Upper lobe of left lung (tissue), 6 donors: ENCODE measurements around the gene SGSM1. TPM values are rescaled to one million over a fixed set of nuclear protein-coding genes. Genes with fewer than 3 reads are reported as not detected.

ENCODE experiments used
- ATAC-seq, 2 donors: fragments of 200-7000 bp; cut with Tn5 transposase; one replicate each; pipeline ENCODE4 v1.9.1; 2022; ENCODE audit warnings: mild to moderate bottlenecking in 2 of 2, moderate library complexity in 2 of 2; ENCODE audit not compliant: low FRiP score in 2 of 2
- DNase-seq, 2 donors: peaks; one replicate each; pipeline ENCODE4 v3.0.0-alpha.2; 2019 to 2020
- H3K27ac ChIP-seq, 4 donors: fragments of 200-600 bp; sonication (generic); one replicate each; pipeline ENCODE4 v1.5.1; 2016 to 2019
- H3K27me3 ChIP-seq, 4 donors: fragments of 200-600 bp; sonication (generic); one replicate each; pipeline ENCODE4 v1.5.1; 2017 to 2019
- H3K36me3 ChIP-seq, 4 donors: fragments of 200-600 bp; sonication (generic); one replicate each; pipeline ENCODE4 v1.5.1; 2016 to 2019
- H3K4me1 ChIP-seq, 4 donors: fragments of 200-600 bp; sonication (generic); one replicate each; pipeline ENCODE4 v1.5.1; 2018 to 2019
- H3K4me3 ChIP-seq, 4 donors: fragments of 200-600 bp; sonication (generic); one replicate each; pipeline ENCODE4 v1.5.1; 2017 to 2019; ENCODE audit warnings: mild to moderate bottlenecking in 2 of 4, moderate library complexity in 1 of 4
- H3K9me3 ChIP-seq, 4 donors: fragments of 200-600 bp; sonication (generic); one replicate each; pipeline ENCODE4 v1.5.1; 2018 to 2019
- CTCF ChIP-seq, 6 experiments: fragments of 450-650 bp in 4 of 6; fragments of 200-600 bp in 2 of 6; sonication (generic) in 2 of 6; IDR thresholded peaks; one replicate each; pipeline ENCODE4 v1.5.1; 2016 to 2019; ENCODE audit warnings: antibody characterized with exemption in 6 of 6
- EP300 ChIP-seq, 4 donors: sonication (generic); formaldehyde crosslinking; IDR thresholded peaks; one replicate each; pipeline ENCODE4 v1.5.1; 2017; ENCODE audit warnings: antibody characterized with exemption in 4 of 4, control low read depth in 2 of 4
- POLR2A ChIP-seq, 4 donors: fragments of 450-650 bp; IDR thresholded peaks; one replicate each; pipeline ENCODE4 v1.5.1; 2016 to 2017; ENCODE audit warnings: antibody characterized with exemption in 4 of 4, mild to moderate bottlenecking in 2 of 4
- POLR2AphosphoS5 ChIP-seq, 2 donors: sonication (generic); formaldehyde crosslinking; IDR thresholded peaks; one replicate each; pipeline ENCODE4 v1.5.1; 2017; ENCODE audit warnings: antibody characterized with exemption in 2 of 2
- WGBS, 2 donors: methylation state at CpG; one replicate each; pipeline ENCODE4 v1.1.5; 2017 to 2018; 5-methylcytosine and 5-hydroxymethylcytosine counted together
- total RNA-seq, 6 donors: library from RNA; depleted of rRNA in 4 of 6; stranded (reverse); fragments of >200 nt in 4 of 6; gene quantifications; one replicate each; pipeline versions ENCODE4 v1.1.0 to v1.2.1, GENCODE V29; 2016 to 2021
- donor health status: DM: no; HTN: no; CAD: no; lungs with moderate emphysema.
- donor health status: DM: no; HTN: yes; CAD: no; lungs with severe emphysema.

The SGSM1 gene
- total RNA-seq, 6 donors from 2014 or later: 0.76 to 4.2 (median 2.8) TPM

GRCh38 chr22:24938741-24939341 lies 132.8 kb downstream of the SGSM1 start:
- DNase-seq (no peak), ATAC-seq (peak; percentile 64 to 65)
- no peak overlapping the region for H3K27ac ChIP-seq
- H3K36me3 ChIP-seq: no peaks in the 10 kb centered on the region
- H3K9me3 ChIP-seq: no peaks in the 10 kb centered on the region
- no peak overlapping the region for H3K4me3 ChIP-seq
- no peak for TF ChIP-seq POLR2A (IDR thresholded peaks at IDR 0.05)
- no peak for TF ChIP-seq EP300 (IDR thresholded peaks at IDR 0.05)
- TF ChIP-seq CTCF (IDR thresholded peaks at IDR 0.05): peak; percentile 44 to 74 (median 63)
- TF ChIP-seq POLR2AphosphoS5 (IDR thresholded peaks at IDR 0.05): no peak
- H3K27me3 ChIP-seq: no peaks in the 10 kb centered on the region
- no peaks in the 10 kb centered on the region for H3K4me1 ChIP-seq
- 17 to 25% methylated on average over 6 to 11 of the region's 11 CpGs for WGBS, 2 donors

DNA sequence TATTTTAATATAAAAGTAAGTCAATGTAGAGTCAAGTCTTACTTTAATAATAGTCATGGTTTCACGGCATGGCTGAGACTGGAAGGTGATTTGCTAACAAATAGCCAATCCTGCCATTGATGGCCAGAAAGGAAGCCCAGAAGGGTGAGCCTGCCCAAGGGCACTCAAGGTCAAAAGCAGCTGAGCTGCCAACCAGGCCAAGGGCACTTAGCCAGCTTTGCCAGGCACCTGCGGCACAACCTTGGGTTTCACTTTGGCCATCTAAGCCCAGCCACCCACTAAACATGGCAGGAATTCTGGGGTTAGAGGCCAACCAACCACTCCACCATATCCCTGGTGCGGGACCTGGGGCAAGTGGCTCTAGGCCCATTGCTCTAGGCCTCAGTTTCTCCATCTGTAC lies 136.3 kb downstream of the SGSM1 start:
- TF ChIP-seq CTCF (IDR thresholded peaks at IDR 0.05) (no peak), EP300 (IDR thresholded peaks at IDR 0.05) (no peak), POLR2A (IDR thresholded peaks at IDR 0.05) (no peak), POLR2AphosphoS5 (IDR thresholded peaks at IDR 0.05) (no peak)
- WGBS, 2 donors: 89 to 92% methylated on average over 3 of the region's 3 CpGs
- ATAC-seq: no peak
- no peak for DNase-seq
- Histone ChIP-seq H3K4me3 (no peak overlapping the region), H3K27me3 (no peaks in the 10 kb centered on the region), H3K36me3 (no peaks in the 10 kb centered on the region), H3K4me1 (no peaks in the 10 kb centered on the region), H3K27ac (no peak overlapping the region), H3K9me3 (no peaks in the 10 kb centered on the region)

DNA sequence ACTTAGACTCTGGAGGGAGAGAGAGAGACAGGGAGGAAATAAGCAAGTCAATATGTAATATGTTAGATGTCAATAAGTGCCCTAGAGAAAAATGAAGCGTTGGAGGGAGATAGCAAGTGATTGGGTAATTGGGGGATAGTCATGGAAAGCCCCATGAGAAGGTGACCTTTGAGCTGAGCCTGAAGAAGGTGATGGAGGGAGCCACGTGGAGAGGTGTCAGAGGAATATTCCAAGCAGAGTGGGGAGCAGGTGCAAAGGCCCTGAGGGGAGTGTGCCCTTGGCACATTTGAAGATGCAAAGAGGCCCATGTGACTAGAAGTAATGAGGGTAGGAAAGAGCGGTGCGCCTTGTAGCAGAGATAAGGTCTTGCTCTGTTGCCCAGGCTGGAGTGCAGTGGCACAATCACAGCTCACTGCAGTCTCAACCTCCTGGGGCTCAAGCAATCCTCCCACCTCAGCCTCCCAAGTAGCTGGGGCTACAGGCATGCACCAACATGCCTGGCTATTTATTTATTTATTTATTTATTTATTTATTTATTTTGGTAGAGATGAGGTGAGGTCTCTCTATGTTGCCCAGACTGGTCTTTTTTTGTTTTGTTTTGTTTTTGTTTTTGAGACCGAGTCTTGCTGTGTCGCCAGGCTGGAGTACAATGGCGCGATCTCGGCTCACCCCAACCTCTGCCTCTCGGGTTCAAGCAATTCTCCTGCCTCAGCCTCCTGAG lies 138.4 kb downstream of the SGSM1 start:
- 93% methylated on average over 10 of the region's 10 CpGs for WGBS, 2 donors
- no peaks in the 10 kb centered on the region for H3K36me3 ChIP-seq
- TF ChIP-seq POLR2A (IDR thresholded peaks at IDR 0.05) (no peak), POLR2AphosphoS5 (IDR thresholded peaks at IDR 0.05) (no peak), CTCF (IDR thresholded peaks at IDR 0.05) (no peak), EP300 (IDR thresholded peaks at IDR 0.05) (no peak)
- H3K27ac ChIP-seq: no peak overlapping the region
- no peaks in the 10 kb centered on the region for H3K27me3 ChIP-seq
- DNase-seq (no peak), ATAC-seq (no peak)
- H3K9me3 ChIP-seq: no peaks in the 10 kb centered on the region
- no peaks in the 10 kb centered on the region for H3K4me1 ChIP-seq
- no peak overlapping the region for H3K4me3 ChIP-seq

- H3K36me3 ChIP-seq: no peaks in the 10 kb centered on the region
- H3K27ac ChIP-seq: no peak overlapping the region
- H3K27me3 ChIP-seq: no peaks in the 10 kb centered on the region
- TF ChIP-seq POLR2A (IDR thresholded peaks at IDR 0.05) (no peak), EP300 (IDR thresholded peaks at IDR 0.05) (no peak), CTCF (IDR thresholded peaks at IDR 0.05) (no peak), POLR2AphosphoS5 (IDR thresholded peaks at IDR 0.05) (no peak)
- DNase-seq (no peak), ATAC-seq (no peak)
- H3K4me3 ChIP-seq: no peak overlapping the region
- H3K4me1 ChIP-seq: peaks cover 0 to 5% (median 0%) of the 10 kb centered on the region in 4 donors
- H3K9me3 ChIP-seq: no peaks in the 10 kb centered on the region
- 78 to 85% methylated on average over 4 of the region's 4 CpGs for WGBS, 2 donors
Observed at GRCh38 chr22:24945430-24945829, 139.4 kb downstream of the SGSM1 start.
